ENCODE results near the gene MOB2. TPM values are rescaled to one million over a fixed set of nuclear protein-coding genes. Genes with fewer than 3 reads are reported as not detected.

MOB2 gene
- total and polyA plus RNA-seq, 4 donors: 8.3 to 18.5 (median 14.8) TPM

GRCh38 chr11:1505480-1505879 is 18.9 kb upstream of the MOB2 start:
- H3K36me3 ChIP-seq (ENCODE audit: control insufficient read depth in 4 of 4, insufficient read depth in 3 of 4, low read depth in 1 of 4, low read length in 3 of 4): no peaks in the 10 kb centered on the region
- no peaks in the 10 kb centered on the region for H3K27me3 ChIP-seq (ENCODE audit: control insufficient read depth in 4 of 4, insufficient read depth in 4 of 4, low read length in 3 of 4)
- no peak overlapping the region for H3K9ac ChIP-seq (ENCODE audit: low read depth in 1 of 2, low read length in 2 of 2)
- H3K4me3 ChIP-seq (ENCODE audit: low read depth in 1 of 3, low read length in 3 of 3): no peak overlapping the region
- H3K27ac ChIP-seq (ENCODE audit: low read depth in 1 of 2, low read length in 2 of 2): no peak overlapping the region
- no peak for DNase-seq (ENCODE audit: low spot score)
- TF ChIP-seq HNF4A (conservative IDR thresholded peaks at IDR 0.05) (no peak), MAX (IDR thresholded peaks at IDR 0.05) (no peak), ATF3 (IDR thresholded peaks at IDR 0.05) (no peak), FOXA1 (IDR thresholded peaks at IDR 0.05) (no peak), REST (IDR thresholded peaks at IDR 0.05) (no peak), FOXA2 (IDR thresholded peaks at IDR 0.05) (no peak), CTCF (IDR thresholded peaks at IDR 0.05; ENCODE audit: low read depth, low read length, missing input control) (no peak), RXRA (IDR thresholded peaks at IDR 0.05) (no peak), RAD21 (IDR thresholded peaks at IDR 0.05) (no peak), YY1 (IDR thresholded peaks at IDR 0.05) (no peak), SP1 (IDR thresholded peaks at IDR 0.05) (no peak), HNF4G (IDR thresholded peaks at IDR 0.05) (no peak), GABPA (IDR thresholded peaks at IDR 0.05 in 1 of 2, conservative IDR thresholded peaks at IDR 0.05 in 1 of 2) (no peak), TAF1 (conservative IDR thresholded peaks at IDR 0.05) (no peak), NR2F2 (IDR thresholded peaks at IDR 0.05) (no peak), JUND (IDR thresholded peaks at IDR 0.05) (no peak), EGR1 (IDR thresholded peaks at IDR 0.05; ENCODE audit: low read depth in 2 of 2) (no peak)
- peaks cover 0 to 4% (median 1%) of the 10 kb centered on the region in 4 donors for H3K4me1 ChIP-seq (ENCODE audit: control insufficient read depth in 4 of 4, insufficient read depth in 4 of 4, low read length in 3 of 4)
- H3K9me3 ChIP-seq (ENCODE audit: control insufficient read depth in 4 of 4, low read length in 3 of 4): no peaks in the 10 kb centered on the region
- WGBS: 91% methylated on average over 11 of the region's 11 CpGs

DNA sequence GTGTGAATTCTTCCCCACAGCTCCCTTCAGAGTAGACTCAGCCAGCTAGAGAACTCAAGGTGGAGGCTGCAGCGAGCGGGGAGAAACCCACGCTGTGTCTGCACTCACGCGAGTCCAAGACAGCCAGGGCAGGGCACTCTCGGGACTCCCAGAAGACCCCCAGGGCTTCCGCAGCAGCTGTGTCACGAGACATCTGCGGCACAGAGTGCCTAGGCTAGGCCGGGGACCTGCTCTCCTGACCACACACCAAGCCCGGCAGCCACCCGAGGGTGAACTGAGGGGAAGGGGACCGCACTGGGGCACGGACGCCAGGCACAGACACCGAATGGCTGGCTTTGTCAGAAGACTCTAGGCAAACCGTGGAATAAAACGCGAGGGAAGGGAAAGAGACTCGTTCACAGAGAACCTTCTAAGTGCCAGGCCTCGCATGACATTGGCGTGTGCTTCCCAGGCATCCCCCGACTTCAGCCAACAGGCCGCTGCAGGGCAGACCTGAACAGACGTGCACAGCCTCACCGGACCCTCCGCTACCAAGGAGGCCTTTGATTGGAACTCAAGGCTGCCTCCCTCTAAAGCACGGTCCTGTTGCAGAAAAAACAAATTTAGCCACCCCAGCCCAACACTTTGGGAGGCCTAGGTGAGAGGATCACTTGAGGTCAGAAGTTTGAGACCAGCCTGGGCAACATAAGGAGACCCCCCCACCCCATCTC is 18.2 kb upstream of the MOB2 start:
- Histone ChIP-seq H3K9me3 (ENCODE audit: control insufficient read depth in 4 of 4, low read length in 3 of 4) (no peaks in the 10 kb centered on the region), H3K36me3 (ENCODE audit: control insufficient read depth in 4 of 4, insufficient read depth in 3 of 4, low read depth in 1 of 4, low read length in 3 of 4) (no peaks in the 10 kb centered on the region), H3K9ac (ENCODE audit: low read depth in 1 of 2, low read length in 2 of 2) (no peak overlapping the region), H3K27ac (ENCODE audit: low read depth in 1 of 2, low read length in 2 of 2) (no peak overlapping the region), H3K4me3 (ENCODE audit: low read depth in 1 of 3, low read length in 3 of 3) (no peak overlapping the region), H3K4me1 (ENCODE audit: control insufficient read depth in 4 of 4, insufficient read depth in 4 of 4, low read length in 3 of 4) (peaks cover 0 to 4% (median 1%) of the 10 kb centered on the region in 4 donors), H3K27me3 (ENCODE audit: control insufficient read depth in 4 of 4, insufficient read depth in 4 of 4, low read length in 3 of 4) (no peaks in the 10 kb centered on the region)
- 96% methylated on average over 28 of the region's 28 CpGs for WGBS
- no peak for DNase-seq (ENCODE audit: low spot score)
- TF ChIP-seq RAD21 (IDR thresholded peaks at IDR 0.05): no peak
- no peak for TF ChIP-seq RXRA (IDR thresholded peaks at IDR 0.05)
- no peak for TF ChIP-seq JUND (IDR thresholded peaks at IDR 0.05)
- no peak for TF ChIP-seq FOXA1 (IDR thresholded peaks at IDR 0.05)
- no peak for TF ChIP-seq HNF4G (IDR thresholded peaks at IDR 0.05)
- no peak for TF ChIP-seq TAF1 (conservative IDR thresholded peaks at IDR 0.05)
- no peak for TF ChIP-seq NR2F2 (IDR thresholded peaks at IDR 0.05)
- TF ChIP-seq, protein P1, sequence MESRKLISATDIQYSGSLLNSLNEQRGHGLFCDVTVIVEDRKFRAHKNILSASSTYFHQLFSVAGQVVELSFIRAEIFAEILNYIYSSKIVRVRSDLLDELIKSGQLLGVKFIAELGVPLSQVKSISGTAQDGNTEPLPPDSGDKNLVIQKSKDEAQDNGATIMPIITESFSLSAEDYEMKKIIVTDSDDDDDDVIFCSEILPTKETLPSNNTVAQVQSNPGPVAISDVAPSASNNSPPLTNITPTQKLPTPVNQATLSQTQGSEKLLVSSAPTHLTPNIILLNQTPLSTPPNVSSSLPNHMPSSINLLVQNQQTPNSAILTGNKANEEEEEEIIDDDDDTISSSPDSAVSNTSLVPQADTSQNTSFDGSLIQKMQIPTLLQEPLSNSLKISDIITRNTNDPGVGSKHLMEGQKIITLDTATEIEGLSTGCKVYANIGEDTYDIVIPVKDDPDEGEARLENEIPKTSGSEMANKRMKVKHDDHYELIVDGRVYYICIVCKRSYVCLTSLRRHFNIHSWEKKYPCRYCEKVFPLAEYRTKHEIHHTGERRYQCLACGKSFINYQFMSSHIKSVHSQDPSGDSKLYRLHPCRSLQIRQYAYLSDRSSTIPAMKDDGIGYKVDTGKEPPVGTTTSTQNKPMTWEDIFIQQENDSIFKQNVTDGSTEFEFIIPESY (IDR thresholded peaks at IDR 0.05): no peak
- no peak for TF ChIP-seq EGR1 (IDR thresholded peaks at IDR 0.05; ENCODE audit: low read depth in 2 of 2)
- no peak for TF ChIP-seq YY1 (IDR thresholded peaks at IDR 0.05)
- TF ChIP-seq HNF4A (conservative IDR thresholded peaks at IDR 0.05): no peak
- no peak for TF ChIP-seq MAX (IDR thresholded peaks at IDR 0.05)
- TF ChIP-seq CTCF (IDR thresholded peaks at IDR 0.05; ENCODE audit: low read depth, low read length, missing input control): no peak
- no peak for TF ChIP-seq SP1 (IDR thresholded peaks at IDR 0.05)
- TF ChIP-seq FOXA2 (IDR thresholded peaks at IDR 0.05): no peak
- TF ChIP-seq GABPA (IDR thresholded peaks at IDR 0.05 in 1 of 2, conservative IDR thresholded peaks at IDR 0.05 in 1 of 2): no peak
- TF ChIP-seq ATF3 (IDR thresholded peaks at IDR 0.05): no peak

Data from liver (tissue), 9 donors.